CD4-positive, alpha-beta T cell treated with Interleukin-6 at 100 ng/mL for 8 hours (primary cell): ENCODE data around the gene ZSCAN23.
"Not testable (repeated sequence)": the region's sequence is repeated elsewhere in the genome, so short reads cannot be mapped to it uniquely, and the experiment has no call there.

Experiments used
- DNase-seq: peaks from one replicate; pipeline ENCODE4 v3.0.0-alpha.2; 2020; ENCODE audit warnings: mixed read lengths, low spot score

ZSCAN23 gene

GRCh38 chr6:28436404-28436803, 6.9 kb downstream of the ZSCAN23 start:
- DNase-seq: no peak

GRCh38 chr6:28433119-28433518, 10.2 kb downstream of the ZSCAN23 start:
- no peak for DNase-seq

- no peak for DNase-seq
Observed at GRCh38 chr6:28429781-28430180, 13.5 kb downstream of the ZSCAN23 start.

- no peak for DNase-seq
Observed at GRCh38 chr6:28425944-28426541, 17.2 kb downstream of the ZSCAN23 start.

GRCh38 chr6:28424163-28424562, 19.1 kb downstream of the ZSCAN23 start:
- no peak for DNase-seq

GRCh38 chr6:28423546-28423945, 19.7 kb downstream of the ZSCAN23 start:
- DNase-seq: no peak

- DNase-seq: no peak
Observed at GRCh38 chr6:28413681-28414080, 29.6 kb downstream of the ZSCAN23 start.

GRCh38 chr6:28410767-28411166, 32.5 kb downstream of the ZSCAN23 start:
- no peak for DNase-seq

GRCh38 chr6:28408076-28408802, 35.1 kb downstream of the ZSCAN23 start:
- no peak for DNase-seq

GRCh38 chr6:28407401-28407800, 35.9 kb downstream of the ZSCAN23 start:
- no peak for DNase-seq

- not testable (repeated sequence) for DNase-seq
Observed at GRCh38 chr6:28403923-28404322, 39.4 kb downstream of the ZSCAN23 start.

GRCh38 chr6:28402197-28402596, 41.1 kb downstream of the ZSCAN23 start:
- no peak for DNase-seq

GRCh38 chr6:28401172-28401571, 42.1 kb downstream of the ZSCAN23 start:
- DNase-seq: no peak

GRCh38 chr6:28400122-28400451, 43.2 kb downstream of the ZSCAN23 start:
- DNase-seq: no peak

- DNase-seq: peak; percentile 81
Observed at GRCh38 chr6:28399350-28400121, 43.8 kb downstream of the ZSCAN23 start, which contains the start of gene ZSCAN12. Gene ZSCAN12, minus strand, starts transcription at chr6:28399747. Its CDS starts 1,342 bp downstream, at chr6:28398405.

- no peak for DNase-seq
Observed at GRCh38 chr6:28395918-28396317, 47.4 kb downstream of the ZSCAN23 start.

GRCh38 chr6:28393912-28394662, 49.2 kb downstream of the ZSCAN23 start:
- DNase-seq: no peak

GRCh38 chr6:28390688-28391087, 52.6 kb downstream of the ZSCAN23 start:
- DNase-seq: no peak

- no peak for DNase-seq
Observed at GRCh38 chr6:28384143-28384533, 59.2 kb downstream of the ZSCAN23 start.

GRCh38 chr6:28383235-28384142, 59.8 kb downstream of the ZSCAN23 start:
- peak; percentile 11 for DNase-seq
